ENCODE results near the gene CADPS2. TPM values are rescaled to one million over a fixed set of nuclear protein-coding genes. Genes with fewer than 3 reads are reported as not detected.

Gene CADPS2
- 0.22 TPM for total RNA-seq (ENCODE audit: unreplicated experiment)
- long read RNA-seq = 0 reads

DNA sequence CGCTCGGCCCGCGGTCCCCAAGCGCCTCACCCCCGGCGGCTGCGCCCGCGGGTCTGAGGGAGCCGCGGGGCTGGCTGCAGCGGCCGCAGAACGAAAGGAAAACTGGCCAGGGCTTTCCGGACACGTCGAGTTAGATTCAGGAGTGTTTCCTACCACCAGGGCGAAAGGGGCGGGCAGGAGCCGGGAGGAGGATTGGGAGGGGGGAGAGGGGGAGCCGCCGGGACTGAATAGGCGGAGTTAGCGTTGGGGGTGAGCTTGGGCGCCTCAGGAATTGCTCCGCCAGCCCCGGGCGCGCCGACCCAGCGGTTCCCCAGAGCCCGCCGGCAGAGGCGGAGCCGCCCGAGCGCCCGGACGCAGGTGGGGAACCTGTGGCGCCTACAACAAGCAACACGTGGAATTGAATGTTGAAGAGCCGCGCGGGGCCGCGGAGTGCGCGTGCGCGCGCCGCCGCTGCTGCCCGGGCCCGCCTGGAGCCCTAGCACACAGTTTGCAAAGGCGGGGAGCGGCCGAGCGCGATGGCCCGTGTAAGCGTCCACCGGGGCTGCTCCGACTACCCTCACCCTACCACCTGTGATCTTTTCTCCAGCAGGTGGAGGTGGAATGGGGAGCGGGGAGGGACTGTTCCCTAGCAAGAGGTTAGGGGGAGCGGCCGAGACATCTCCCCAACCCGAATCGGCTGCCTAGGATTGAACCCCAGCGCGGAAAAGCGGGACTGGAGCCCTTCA is at the start of gene CADPS2:
Gene CADPS2 (minus strand): TSS at position 104 of the 725 bp plus-strand sequence. CDS start 123 bp downstream, outside the sequence.
- TF ChIP-seq, protein P1, sequence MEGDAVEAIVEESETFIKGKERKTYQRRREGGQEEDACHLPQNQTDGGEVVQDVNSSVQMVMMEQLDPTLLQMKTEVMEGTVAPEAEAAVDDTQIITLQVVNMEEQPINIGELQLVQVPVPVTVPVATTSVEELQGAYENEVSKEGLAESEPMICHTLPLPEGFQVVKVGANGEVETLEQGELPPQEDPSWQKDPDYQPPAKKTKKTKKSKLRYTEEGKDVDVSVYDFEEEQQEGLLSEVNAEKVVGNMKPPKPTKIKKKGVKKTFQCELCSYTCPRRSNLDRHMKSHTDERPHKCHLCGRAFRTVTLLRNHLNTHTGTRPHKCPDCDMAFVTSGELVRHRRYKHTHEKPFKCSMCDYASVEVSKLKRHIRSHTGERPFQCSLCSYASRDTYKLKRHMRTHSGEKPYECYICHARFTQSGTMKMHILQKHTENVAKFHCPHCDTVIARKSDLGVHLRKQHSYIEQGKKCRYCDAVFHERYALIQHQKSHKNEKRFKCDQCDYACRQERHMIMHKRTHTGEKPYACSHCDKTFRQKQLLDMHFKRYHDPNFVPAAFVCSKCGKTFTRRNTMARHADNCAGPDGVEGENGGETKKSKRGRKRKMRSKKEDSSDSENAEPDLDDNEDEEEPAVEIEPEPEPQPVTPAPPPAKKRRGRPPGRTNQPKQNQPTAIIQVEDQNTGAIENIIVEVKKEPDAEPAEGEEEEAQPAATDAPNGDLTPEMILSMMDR (IDR thresholded peaks at IDR 0.05; ENCODE audit: partially characterized antibody, unreplicated experiment) = no peak
- Mint-ChIP-seq H3K4me1 (ENCODE audit: low read depth, unreplicated experiment) (peaks cover 2% of the 10 kb centered on the region), H3K36me3 (ENCODE audit: unreplicated experiment) (no peaks in the 10 kb centered on the region), H3K4me3 (ENCODE audit: unreplicated experiment) (peak within 1 kb of the TSS; percentile 93), H3K27me3 (ENCODE audit: unreplicated experiment) (peaks cover 10% of the 10 kb centered on the region), H3K9me3 (ENCODE audit: unreplicated experiment) (peaks cover 4% of the 10 kb centered on the region), H3K27ac (ENCODE audit: unreplicated experiment) (no peak within 1 kb of the TSS)
- peak; percentile 66 for DNase-seq

DNA sequence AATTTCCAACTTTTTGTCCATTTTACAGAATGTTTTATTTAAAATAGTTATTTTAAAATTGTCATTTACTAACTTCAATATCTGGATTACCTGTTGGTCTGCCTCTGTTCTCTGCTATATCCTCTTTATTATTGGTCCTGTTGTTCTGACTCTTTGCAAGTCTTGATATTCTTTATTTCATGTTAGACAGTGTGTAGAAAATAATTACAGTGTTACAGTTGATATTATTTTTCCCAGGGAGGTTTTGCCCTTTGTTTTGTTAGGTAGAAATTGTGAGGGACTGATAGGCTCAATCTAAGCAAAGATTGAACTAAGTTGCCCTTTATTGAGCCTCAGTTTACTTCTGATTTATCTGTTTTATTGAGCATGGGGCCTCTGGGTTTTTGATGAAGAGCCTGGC is 49.4 kb upstream of the CADPS2 start:
- no peaks in the 10 kb centered on the region for H3K27me3 Mint-ChIP-seq (ENCODE audit: unreplicated experiment)
- H3K4me1 Mint-ChIP-seq (ENCODE audit: low read depth, unreplicated experiment) = no peaks in the 10 kb centered on the region
- H3K9me3 Mint-ChIP-seq (ENCODE audit: unreplicated experiment) = no peaks in the 10 kb centered on the region
- H3K36me3 Mint-ChIP-seq (ENCODE audit: unreplicated experiment) = no peaks in the 10 kb centered on the region
- no peak overlapping the region for H3K27ac Mint-ChIP-seq (ENCODE audit: unreplicated experiment)
- no peak overlapping the region for H3K4me3 Mint-ChIP-seq (ENCODE audit: unreplicated experiment)
- DNase-seq = no peak
- TF ChIP-seq, protein P1 (IDR thresholded peaks at IDR 0.05; ENCODE audit: partially characterized antibody, unreplicated experiment) = no peak

DNA sequence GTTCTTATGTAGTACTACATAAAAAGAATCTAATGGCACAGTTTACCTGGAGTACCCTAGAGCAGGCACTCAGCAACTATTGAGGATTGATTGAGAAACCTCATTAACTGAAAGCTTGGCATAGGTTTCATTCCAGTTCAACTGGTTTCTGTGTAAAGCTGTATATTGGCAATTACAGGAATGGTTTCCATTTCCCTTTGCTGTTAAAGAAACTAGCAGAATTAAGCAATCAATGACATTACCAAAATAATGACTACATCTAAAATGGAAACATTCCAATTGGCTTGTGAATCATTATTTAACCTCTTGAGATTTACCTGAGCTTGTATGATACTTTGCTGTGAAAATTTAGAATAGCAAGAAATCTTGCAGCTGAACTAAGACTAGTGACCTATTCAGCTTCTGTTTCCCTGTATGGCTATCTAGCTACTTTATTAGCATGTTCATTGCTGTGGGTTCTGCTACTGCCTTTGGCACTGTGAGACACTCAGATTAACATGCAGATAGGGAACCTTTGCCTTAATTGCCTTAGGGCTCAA is 33.5 kb upstream of the CADPS2 start:
- H3K4me3 Mint-ChIP-seq (ENCODE audit: unreplicated experiment) = no peak overlapping the region
- no peaks in the 10 kb centered on the region for H3K4me1 Mint-ChIP-seq (ENCODE audit: low read depth, unreplicated experiment)
- no peaks in the 10 kb centered on the region for H3K27me3 Mint-ChIP-seq (ENCODE audit: unreplicated experiment)
- TF ChIP-seq, protein P1 (IDR thresholded peaks at IDR 0.05; ENCODE audit: partially characterized antibody, unreplicated experiment) = no peak
- peaks cover 2% of the 10 kb centered on the region for H3K9me3 Mint-ChIP-seq (ENCODE audit: unreplicated experiment)
- H3K36me3 Mint-ChIP-seq (ENCODE audit: unreplicated experiment) = no peaks in the 10 kb centered on the region
- H3K27ac Mint-ChIP-seq (ENCODE audit: unreplicated experiment) = no peak overlapping the region
- DNase-seq = no peak

DNA sequence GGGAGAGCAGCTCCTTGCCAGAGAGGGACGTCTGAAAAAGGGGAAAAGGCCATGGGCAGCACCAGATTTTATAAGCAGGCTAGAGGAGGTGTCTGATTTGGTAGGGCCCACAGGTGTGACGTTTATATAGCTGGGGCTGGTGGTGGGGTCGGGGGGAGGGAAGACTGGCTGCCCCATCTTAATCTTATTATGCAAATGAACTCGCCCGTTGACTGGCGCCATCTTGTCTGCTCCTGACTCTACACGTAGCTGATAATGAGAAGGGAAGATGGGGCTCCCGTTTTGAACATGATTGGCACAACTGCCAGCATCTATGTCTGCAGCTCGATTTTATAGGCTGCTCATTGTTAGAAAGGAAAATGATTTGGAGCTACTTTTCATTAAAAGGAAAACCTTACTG is 28.6 kb upstream of the CADPS2 start:
- H3K27ac Mint-ChIP-seq (ENCODE audit: unreplicated experiment) = no peak overlapping the region
- TF ChIP-seq, protein P1 (IDR thresholded peaks at IDR 0.05; ENCODE audit: partially characterized antibody, unreplicated experiment) = no peak

DNA sequence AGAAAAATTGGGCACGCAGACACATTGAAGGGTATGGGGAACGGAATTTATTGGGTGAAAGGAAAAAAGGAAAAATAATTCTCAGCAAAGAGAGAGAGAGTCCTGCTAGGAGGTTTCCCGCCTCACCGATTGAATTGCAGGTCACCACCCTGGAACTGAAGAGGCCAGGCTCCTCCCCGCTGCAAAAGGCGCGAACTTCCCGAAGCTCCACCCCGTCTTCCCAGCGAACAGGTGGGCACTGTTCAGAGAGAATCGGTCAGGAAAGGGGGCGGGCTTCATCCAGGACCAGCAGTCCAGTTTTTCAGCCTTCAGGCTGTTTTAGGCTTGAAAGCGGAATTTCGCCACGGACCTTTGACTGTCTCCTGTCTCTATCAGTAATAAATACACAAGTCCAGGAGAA is 27.3 kb upstream of the CADPS2 start:
- no peak overlapping the region for H3K4me3 Mint-ChIP-seq (ENCODE audit: unreplicated experiment)
- no peaks in the 10 kb centered on the region for H3K27me3 Mint-ChIP-seq (ENCODE audit: unreplicated experiment)
- H3K9me3 Mint-ChIP-seq (ENCODE audit: unreplicated experiment) = peaks cover 2% of the 10 kb centered on the region
- H3K36me3 Mint-ChIP-seq (ENCODE audit: unreplicated experiment) = no peaks in the 10 kb centered on the region
- no peak for DNase-seq
- TF ChIP-seq, protein P1 (IDR thresholded peaks at IDR 0.05; ENCODE audit: partially characterized antibody, unreplicated experiment) = no peak
- H3K27ac Mint-ChIP-seq (ENCODE audit: unreplicated experiment) = no peak overlapping the region
- H3K4me1 Mint-ChIP-seq (ENCODE audit: low read depth, unreplicated experiment) = no peaks in the 10 kb centered on the region

More for the DNA sequence above, 28.6 kb upstream of the CADPS2 start:
- no peaks in the 10 kb centered on the region for H3K27me3 Mint-ChIP-seq (ENCODE audit: unreplicated experiment)
- no peak overlapping the region for H3K4me3 Mint-ChIP-seq (ENCODE audit: unreplicated experiment)
- no peaks in the 10 kb centered on the region for H3K36me3 Mint-ChIP-seq (ENCODE audit: unreplicated experiment)
- H3K9me3 Mint-ChIP-seq (ENCODE audit: unreplicated experiment) = peaks cover 2% of the 10 kb centered on the region
- H3K4me1 Mint-ChIP-seq (ENCODE audit: low read depth, unreplicated experiment) = no peaks in the 10 kb centered on the region
- DNase-seq = no peak
